Measurements from ENCODE around the gene SH3GL1.

DNA sequence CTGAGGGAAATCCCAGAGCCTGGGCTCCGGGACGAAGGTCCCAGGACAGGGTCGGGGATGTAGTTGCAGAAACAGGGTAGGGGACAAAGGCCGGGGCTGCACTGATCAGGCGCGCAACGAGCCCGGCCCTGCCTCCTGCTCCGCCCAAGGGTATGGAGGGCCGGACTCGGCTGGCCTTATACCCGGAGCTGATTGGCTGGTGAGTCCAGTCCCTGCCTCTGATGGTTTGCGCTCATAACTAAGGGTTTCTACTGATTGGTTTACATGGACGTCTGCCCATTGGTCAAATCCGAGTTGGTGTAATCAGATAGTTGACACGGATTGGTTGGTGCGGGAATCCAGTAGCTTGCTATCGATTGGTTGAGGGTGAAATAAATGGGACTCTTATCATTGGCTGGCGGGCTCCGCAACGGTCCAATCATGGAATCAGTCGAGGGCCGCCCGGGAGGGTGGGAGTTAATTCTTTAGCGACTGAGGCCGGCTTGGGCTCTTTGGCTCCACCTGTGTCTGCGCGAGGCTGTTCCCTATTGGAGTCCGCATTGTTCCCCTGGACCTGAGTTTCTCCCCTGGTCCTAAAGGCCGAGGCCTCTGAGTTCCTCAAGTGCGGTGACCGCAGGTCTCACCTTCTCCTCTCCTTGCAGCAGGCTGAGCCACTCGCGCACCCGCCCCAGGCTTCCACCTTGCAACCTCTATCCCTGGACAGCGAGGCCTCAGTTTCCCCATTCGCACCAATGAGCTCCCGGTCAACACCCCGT is 57.6 kb downstream of the SH3GL1 start:
- TF ChIP-seq POLR2AphosphoS5 (IDR thresholded peaks at IDR 0.05; ENCODE audit: low read depth, low read length) (peak; percentile 87), POLR2A (IDR thresholded peaks at IDR 0.05; ENCODE audit: low read depth, low read length) (peak; percentile 88)
